ENCODE results near the gene MAPK11.
"Not testable (repeated sequence)": the region's sequence is repeated elsewhere in the genome, so short reads cannot be mapped to it uniquely, and the experiment has no call there.

GRCh38 chr22:50273781-50274180 is 3.6 kb upstream of the MAPK11 start:
- TF ChIP-seq POLR2A, CTCF (IDR thresholded peaks at IDR 0.05): not testable (repeated sequence)

All from right lobe of liver (tissue), 4 donors.